HG03175 (cell line): ENCODE data around the gene PROCA1.
"Not testable (repeated sequence)": the region's sequence is repeated elsewhere in the genome, so short reads cannot be mapped to it uniquely, and the experiment has no call there.

ENCODE experiments used
- ATAC-seq: cut with Tn5 transposase; IDR thresholded peaks from one replicate; pipeline ENCODE4 v1.9.1; 2021; ENCODE audit warnings: mild to moderate bottlenecking, moderate library complexity; ENCODE audit not compliant: unreplicated experiment

Gene PROCA1

GRCh38 chr17:28726226-28726626 lies 14.5 kb upstream of the PROCA1 start, which contains the start of gene TLCD1:
Gene TLCD1 (minus strand): TSS chr17:28726233. CDS start chr17:28726097, 136 bp downstream.
- ATAC-seq: peak; percentile 7

- ATAC-seq: no peak
These were observed 14.1 kb upstream of the PROCA1 start for GRCh38 chr17:28725660-28726225.

- ATAC-seq: no peak
These were observed 13.5 kb upstream of the PROCA1 start for GRCh38 chr17:28725166-28725659.

DNA sequence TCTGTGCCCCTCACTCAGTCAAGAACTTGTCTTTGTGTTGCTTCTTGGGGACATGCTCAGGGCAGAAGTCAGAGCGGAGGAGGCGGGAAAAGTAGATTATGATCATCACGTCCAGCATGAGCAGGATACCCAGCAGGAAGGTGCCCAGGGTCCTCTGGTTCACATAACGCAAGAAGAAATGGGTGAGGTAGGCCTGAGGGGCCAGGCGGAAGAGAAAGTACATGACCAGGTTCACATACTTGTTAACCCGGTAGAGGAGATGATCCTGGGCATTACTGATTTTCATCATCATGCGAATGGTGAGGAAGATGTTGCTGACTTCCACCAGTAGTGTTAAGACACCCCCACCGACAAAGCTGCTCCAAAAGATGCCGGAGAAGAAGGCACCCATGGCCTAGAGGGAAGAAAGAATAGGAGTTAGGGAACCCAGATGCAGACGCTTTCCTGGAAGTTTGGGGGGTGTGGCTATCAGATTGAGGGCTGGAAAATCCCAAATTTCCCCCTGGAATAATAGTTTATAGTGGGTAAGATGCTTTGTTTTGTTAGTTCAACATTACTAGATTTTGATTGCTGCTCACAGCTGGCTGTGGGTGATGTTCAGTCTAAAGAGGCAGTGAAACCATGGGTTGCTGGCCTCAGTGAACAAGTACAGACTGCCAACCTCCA lies 12.9 kb upstream of the PROCA1 start:
- ATAC-seq: no peak

- not testable (repeated sequence) for ATAC-seq
These were observed 12.3 kb upstream of the PROCA1 start for GRCh38 chr17:28723836-28724499.

GRCh38 chr17:28723159-28723835 lies 11.6 kb upstream of the PROCA1 start:
- ATAC-seq: no peak

DNA sequence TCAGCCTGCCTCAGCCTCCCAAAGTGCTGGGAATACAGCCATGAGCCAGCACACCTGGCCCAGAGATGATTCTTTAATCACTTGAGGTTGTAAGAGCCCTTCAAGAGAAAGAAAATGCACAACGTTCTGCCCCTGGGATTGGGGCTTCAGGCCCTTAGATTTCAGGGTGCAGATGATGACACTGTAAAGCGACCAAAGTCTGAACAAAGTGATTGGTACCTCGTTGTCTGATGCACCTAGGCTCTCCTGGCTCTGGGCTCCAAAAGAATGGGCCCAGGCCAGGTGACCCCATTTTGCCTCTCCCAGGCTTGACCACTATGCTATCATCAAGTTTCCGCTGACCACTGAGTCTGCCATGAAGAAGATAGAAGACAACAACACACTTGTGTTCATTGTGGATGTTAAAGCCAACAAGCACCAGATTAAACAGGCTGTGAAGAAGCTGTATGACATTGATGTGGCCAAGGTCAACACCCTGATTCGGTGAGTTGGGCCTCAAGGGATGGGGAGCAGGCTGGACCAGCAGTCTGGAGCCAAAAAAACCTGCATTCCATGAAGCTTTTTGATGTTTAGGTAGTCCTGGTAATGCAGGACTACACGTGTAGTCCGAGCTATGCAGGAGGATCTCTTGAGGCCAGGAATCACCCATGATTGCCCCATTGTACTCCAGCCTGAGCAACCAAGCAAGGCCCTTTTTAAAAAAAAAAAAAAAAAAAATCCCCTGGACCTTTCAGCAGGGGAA lies 10.9 kb upstream of the PROCA1 start:
- ATAC-seq: no peak

GRCh38 chr17:28720997-28721329 lies 9.3 kb upstream of the PROCA1 start:
- not testable (repeated sequence) for ATAC-seq

DNA sequence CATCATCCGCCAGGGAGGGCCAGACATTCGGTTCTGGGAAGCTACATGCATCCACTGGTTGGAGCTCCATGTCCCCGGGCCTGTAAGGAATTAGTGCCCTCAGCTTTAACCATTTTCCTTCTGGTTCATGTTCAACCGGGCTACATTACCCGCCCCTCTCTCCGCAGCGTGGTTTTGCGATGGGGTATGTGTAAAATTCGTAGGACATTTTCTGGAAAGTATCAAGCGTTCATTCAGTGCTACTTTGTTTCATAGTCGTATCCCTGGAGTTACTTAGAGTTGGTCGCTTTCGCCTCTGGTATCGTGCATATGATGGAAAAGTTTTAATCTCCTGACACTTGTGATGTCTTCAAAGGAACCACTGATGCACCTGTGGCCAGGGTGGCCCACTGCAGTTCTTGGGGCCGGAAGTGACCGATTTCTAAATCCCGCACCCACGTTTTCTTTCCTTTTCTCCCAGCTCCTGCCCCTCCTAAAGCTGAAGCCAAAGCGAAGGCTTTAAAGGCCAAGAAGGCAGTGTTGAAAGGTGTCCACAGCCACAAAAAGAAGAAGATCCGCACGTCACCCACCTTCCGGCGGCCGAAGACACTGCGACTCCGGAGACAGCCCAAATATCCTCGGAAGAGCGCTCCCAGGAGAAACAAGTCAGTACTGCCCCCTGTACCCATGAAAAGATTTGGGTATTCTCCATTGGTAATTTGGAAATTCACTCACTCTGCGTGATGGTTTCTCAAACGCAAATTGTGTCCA lies 8.7 kb upstream of the PROCA1 start:
- ATAC-seq: no peak

DNA sequence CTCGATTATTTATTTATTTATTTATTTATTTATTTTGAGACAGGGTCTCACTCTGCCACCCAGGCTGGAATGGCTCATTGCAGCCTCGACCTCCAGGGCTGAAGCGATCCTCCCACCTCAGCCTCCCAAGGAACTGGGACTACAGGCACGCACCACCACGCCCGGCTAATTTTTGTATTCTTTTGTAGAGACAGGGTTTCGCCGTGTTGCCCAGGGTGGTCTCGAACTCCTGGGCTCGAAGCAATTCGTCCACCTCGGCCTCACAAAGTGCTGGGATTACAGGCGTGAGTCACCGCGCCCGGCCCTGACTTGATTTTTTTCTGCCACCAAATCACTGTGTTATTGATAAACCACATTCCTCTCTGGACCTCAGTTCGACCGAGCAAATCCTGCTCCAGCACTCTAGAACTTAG lies 7.3 kb upstream of the PROCA1 start:
- ATAC-seq: no peak

GRCh38 chr17:28718333-28719020 lies 6.8 kb upstream of the PROCA1 start:
- no peak for ATAC-seq

- no peak for ATAC-seq
These were observed 6.1 kb upstream of the PROCA1 start, which contains the start of gene RAB34 for GRCh38 chr17:28717578-28718332. Gene RAB34 (minus strand): TSS chr17:28717868. CDS start chr17:28717266, 602 bp downstream.

DNA sequence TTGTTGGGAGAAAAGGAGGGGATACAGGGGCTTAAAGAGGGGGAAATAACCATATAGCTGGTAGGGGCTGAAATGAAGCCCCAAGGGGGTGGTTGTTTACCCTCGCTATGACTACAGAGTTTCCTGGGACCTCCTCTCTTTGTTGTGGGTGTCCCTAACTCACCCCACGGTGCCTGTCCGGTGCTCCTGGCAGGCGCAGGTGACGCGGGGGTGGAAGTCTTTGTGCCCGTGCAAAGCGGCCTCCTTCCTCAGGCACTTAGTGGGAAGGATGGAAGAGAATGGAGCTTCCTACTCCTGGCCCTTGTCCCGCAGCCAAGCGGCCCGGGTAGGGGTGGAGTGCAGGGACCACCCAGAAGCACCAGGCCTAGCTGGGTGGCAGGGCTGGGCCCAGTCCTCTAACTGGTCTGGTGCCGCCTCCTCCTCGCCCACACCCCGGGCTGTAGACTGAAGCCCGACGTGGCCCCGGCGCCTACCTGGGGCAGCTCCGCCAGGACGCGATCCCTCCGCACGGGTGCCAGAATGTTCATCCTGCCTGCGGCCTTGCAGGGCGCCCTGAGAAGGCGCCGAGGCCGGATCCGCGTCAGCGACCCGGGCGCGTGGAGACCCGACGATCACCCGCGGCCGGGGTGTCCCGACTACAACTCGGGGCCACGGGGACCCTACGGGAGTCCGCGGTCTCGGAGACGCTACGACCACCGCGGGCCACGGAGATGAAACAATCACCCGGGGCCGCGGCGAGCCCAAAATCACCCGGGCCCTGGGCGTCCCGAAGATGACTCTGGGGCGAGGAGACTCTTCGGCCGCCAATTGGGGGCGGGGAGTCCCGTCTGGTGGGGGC lies 5.3 kb upstream of the PROCA1 start:
- no peak for ATAC-seq

DNA sequence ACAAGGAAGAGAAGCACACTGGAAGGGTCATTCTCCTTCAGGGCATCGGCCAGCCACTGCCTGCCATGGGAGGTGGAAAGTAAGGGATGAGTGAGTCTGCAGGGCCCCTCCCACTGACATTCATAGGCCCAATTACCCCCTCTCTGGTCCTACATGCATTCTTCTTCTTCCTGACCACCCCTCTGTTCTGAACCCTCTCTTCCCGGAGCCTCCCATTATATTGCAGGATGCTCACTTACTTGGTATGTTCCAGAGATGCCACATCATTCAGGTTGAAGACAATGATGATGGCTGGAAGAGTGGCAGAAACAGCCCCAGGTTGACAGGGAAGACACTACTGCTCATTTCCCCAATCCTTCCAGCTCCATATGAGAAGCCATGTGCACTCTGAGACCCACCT lies 3.5 kb upstream of the PROCA1 start:
- no peak for ATAC-seq

GRCh38 chr17:28714281-28714680 lies 2.6 kb upstream of the PROCA1 start:
- no peak for ATAC-seq

- ATAC-seq: no peak
These were observed 1.2 kb upstream of the PROCA1 start for GRCh38 chr17:28712705-28713415.

DNA sequence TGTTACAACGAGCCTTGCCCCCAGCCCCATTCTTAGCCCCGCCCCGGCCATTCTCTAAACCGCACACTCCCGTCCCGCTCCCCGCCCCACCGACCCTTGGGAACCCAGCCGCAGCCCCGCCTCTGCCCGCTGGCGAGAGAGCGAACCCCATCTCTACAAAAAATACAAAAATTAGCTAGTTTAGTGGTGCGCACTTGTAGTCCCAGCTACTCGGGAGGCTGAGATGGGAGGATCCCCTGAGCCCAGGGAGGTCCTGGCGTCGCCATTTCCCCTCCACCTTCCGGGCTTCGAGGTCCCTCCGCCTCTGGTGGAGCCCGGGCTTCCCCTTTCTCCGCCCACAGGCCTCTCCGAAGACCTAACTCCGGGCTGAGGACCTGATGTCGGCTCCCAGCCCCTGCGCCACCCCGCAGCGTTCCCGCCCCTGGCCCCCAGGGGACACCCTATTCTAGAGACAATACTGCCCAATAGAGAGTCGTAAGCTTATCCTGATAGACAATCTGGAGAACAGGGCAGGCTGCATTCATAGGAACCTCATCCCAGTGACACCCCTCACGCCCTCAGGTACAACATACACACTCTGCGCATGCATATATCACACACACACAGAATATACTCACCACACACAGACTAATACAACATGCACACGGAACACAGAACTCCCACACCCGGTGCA lies 480 bp upstream of the PROCA1 start:
- ATAC-seq: no peak
